GM12878 (cell line): Measurements from ENCODE around the gene PLSCR4.
"Not testable (repeated sequence)": the region's sequence is repeated elsewhere in the genome, so short reads cannot be mapped to it uniquely, and the experiment has no call there.

Experiments
- BHLHE40 ChIP-seq, 2 experiments: fragments of 450-650 bp in 1 of 2; IDR thresholded peaks; 2 replicates each; pipeline ENCODE4 v1.6.1; 2011 to 2017; ENCODE audit warnings: low read depth in 2 of 2, borderline replicate concordance in 1 of 2, improper control_type of control experiment in 1 of 2, low read length in 1 of 2, mild to moderate bottlenecking in 1 of 2
- EP300 ChIP-seq, 2 experiments: fragments of 150-350 bp in 1 of 2; IDR thresholded peaks; 2 replicates each; pipeline ENCODE4 v1.6.1; 2011 to 2012; ENCODE audit warnings: low read depth in 2 of 2, low read length in 2 of 2, borderline replicate concordance in 1 of 2, improper control_type of control experiment in 1 of 2, inconsistent platforms in 1 of 2; ENCODE audit not compliant: control insufficient read depth in 1 of 2
- EZH2 ChIP-seq: IDR thresholded peaks from 2 replicates; pipeline ENCODE4 v1.6.1; 2012; ENCODE audit warnings: low read depth, mild to moderate bottlenecking, control low read depth, inconsistent platforms, low read length, borderline replicate concordance; ENCODE audit not compliant: control insufficient read depth
- FOS ChIP-seq: IDR thresholded peaks from 3 replicates; pipeline ENCODE4 v1.6.1; 2011; ENCODE audit warnings: borderline replicate concordance; ENCODE audit not compliant: insufficient read length; ENCODE audit errors: extremely low read depth
- JUNB ChIP-seq: IDR thresholded peaks from 2 replicates; pipeline ENCODE4 v1.6.1; 2016; ENCODE audit warnings: antibody characterized with exemption, mild to moderate bottlenecking
- NR2C1 ChIP-seq: fragments of 450-650 bp; IDR thresholded peaks from 2 replicates; pipeline ENCODE4 v1.6.1; 2017; ENCODE audit warnings: antibody characterized with exemption, mild to moderate bottlenecking, moderate library complexity
- PML ChIP-seq: IDR thresholded peaks from 2 replicates; pipeline ENCODE4 v1.6.1; 2012; ENCODE audit warnings: low read length, inconsistent platforms
- POLR2AphosphoS5 ChIP-seq: IDR thresholded peaks from 2 replicates; pipeline ENCODE4 v1.6.1; 2011; ENCODE audit warnings: mild to moderate bottlenecking, low read length, inconsistent platforms
- TCF12 ChIP-seq: IDR thresholded peaks from 2 replicates; pipeline ENCODE4 v1.6.1; 2011; ENCODE audit warnings: low read depth, mild to moderate bottlenecking, low read length
- TCF7 ChIP-seq: IDR thresholded peaks from 2 replicates; pipeline ENCODE4 v1.6.1; 2014; ENCODE audit warnings: antibody characterized with exemption, borderline replicate concordance
- TF ChIP-seq, protein P1 (sequence below), 3 experiments: IDR thresholded peaks in 2 of 3; conservative IDR thresholded peaks in 1 of 3; 2 replicates each; pipeline ENCODE4 v1.5.1; 2011; ENCODE audit warnings: low read depth in 3 of 3, low read length in 3 of 3, mild to moderate bottlenecking in 3 of 3, control low read depth in 2 of 3, moderate library complexity in 2 of 3, inconsistent platforms in 1 of 3, mixed read lengths in 1 of 3; ENCODE audit not compliant: control insufficient read depth in 2 of 3, insufficient read depth in 1 of 3; ENCODE audit errors: extremely low read depth in 1 of 3
- TF ChIP-seq, protein P2 (sequence below): IDR thresholded peaks from 2 replicates; pipeline ENCODE4 v1.6.1; 2012; ENCODE audit warnings: low read depth, low read length, improper control_type of control experiment
- TF ChIP-seq, protein P3 (sequence below): fragments of 450-650 bp; IDR thresholded peaks from 2 replicates; pipeline ENCODE4 v1.6.1; 2017; ENCODE audit warnings: antibody characterized with exemption, mild to moderate bottlenecking, moderate library complexity

DNA sequence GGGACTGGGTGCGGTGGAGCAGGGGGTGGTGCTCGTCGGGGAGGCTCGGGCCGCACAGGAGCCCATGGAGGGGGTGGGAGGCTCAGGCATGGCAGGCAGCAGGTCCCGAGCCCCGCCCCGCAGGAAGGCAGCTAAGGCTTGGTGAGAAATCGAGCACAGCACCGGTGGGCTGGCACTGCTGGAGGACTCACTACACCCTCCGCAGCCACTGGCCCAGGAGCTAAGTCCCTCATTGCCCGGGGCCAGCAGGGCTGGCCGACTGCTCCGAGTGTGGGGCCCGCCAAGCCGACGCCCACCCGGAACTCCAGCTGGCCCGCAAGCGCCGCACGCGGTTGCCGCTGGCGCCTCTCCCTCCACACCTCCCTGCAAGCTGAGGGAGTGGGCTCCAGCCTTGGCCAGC lies 25.4 kb downstream of the PLSCR4 start:
- TF ChIP-seq, protein P1, sequence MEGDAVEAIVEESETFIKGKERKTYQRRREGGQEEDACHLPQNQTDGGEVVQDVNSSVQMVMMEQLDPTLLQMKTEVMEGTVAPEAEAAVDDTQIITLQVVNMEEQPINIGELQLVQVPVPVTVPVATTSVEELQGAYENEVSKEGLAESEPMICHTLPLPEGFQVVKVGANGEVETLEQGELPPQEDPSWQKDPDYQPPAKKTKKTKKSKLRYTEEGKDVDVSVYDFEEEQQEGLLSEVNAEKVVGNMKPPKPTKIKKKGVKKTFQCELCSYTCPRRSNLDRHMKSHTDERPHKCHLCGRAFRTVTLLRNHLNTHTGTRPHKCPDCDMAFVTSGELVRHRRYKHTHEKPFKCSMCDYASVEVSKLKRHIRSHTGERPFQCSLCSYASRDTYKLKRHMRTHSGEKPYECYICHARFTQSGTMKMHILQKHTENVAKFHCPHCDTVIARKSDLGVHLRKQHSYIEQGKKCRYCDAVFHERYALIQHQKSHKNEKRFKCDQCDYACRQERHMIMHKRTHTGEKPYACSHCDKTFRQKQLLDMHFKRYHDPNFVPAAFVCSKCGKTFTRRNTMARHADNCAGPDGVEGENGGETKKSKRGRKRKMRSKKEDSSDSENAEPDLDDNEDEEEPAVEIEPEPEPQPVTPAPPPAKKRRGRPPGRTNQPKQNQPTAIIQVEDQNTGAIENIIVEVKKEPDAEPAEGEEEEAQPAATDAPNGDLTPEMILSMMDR (IDR thresholded peaks at IDR 0.05 in 2 of 3, conservative IDR thresholded peaks at IDR 0.05 in 1 of 3; ENCODE audit: control insufficient read depth in 2 of 3, extremely low read depth in 1 of 3, insufficient read depth in 1 of 3, low read depth in 3 of 3, low read length in 3 of 3), result not testable (repeated sequence)
- not testable (repeated sequence) for TF ChIP-seq TCF7; PML; FOS; EP300 (IDR thresholded peaks at IDR 0.05; ENCODE audit: borderline replicate concordance in 1 of 2, control insufficient read depth in 1 of 2, low read depth in 2 of 2, low read length in 2 of 2); POLR2AphosphoS5; TCF12; NR2C1; BHLHE40 (IDR thresholded peaks at IDR 0.05; ENCODE audit: borderline replicate concordance in 1 of 2, low read depth in 2 of 2, low read length in 1 of 2); EZH2; JUNB
- TF ChIP-seq, protein P2, sequence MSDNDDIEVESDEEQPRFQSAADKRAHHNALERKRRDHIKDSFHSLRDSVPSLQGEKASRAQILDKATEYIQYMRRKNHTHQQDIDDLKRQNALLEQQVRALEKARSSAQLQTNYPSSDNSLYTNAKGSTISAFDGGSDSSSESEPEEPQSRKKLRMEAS, result not testable (repeated sequence)
- TF ChIP-seq, protein P3, sequence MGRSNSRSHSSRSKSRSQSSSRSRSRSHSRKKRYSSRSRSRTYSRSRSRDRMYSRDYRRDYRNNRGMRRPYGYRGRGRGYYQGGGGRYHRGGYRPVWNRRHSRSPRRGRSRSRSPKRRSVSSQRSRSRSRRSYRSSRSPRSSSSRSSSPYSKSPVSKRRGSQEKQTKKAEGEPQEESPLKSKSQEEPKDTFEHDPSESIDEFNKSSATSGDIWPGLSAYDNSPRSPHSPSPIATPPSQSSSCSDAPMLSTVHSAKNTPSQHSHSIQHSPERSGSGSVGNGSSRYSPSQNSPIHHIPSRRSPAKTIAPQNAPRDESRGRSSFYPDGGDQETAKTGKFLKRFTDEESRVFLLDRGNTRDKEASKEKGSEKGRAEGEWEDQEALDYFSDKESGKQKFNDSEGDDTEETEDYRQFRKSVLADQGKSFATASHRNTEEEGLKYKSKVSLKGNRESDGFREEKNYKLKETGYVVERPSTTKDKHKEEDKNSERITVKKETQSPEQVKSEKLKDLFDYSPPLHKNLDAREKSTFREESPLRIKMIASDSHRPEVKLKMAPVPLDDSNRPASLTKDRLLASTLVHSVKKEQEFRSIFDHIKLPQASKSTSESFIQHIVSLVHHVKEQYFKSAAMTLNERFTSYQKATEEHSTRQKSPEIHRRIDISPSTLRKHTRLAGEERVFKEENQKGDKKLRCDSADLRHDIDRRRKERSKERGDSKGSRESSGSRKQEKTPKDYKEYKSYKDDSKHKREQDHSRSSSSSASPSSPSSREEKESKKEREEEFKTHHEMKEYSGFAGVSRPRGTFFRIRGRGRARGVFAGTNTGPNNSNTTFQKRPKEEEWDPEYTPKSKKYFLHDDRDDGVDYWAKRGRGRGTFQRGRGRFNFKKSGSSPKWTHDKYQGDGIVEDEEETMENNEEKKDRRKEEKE, result not testable (repeated sequence)
